Stimulated activated CD4-positive, alpha-beta T cell treated with anti-CD3 and anti-CD28 coated beads, TNF-alpha, amount 100 ng/mL, for 48 hours (primary cell): Measurements from ENCODE around the gene NISCH.

Source experiments
- DNase-seq, 3 donors: peaks; one replicate each; pipeline ENCODE4 v3.0.0-alpha.2; 2020; ENCODE audit warnings: low read depth in 3 of 3

Gene NISCH

GRCh38 chr3:52537165-52537620 is 81.8 kb downstream of the NISCH start:
- no peak for DNase-seq

- no peak for DNase-seq
Observed at GRCh38 chr3:52537726-52538421, 82.5 kb downstream of the NISCH start.

GRCh38 chr3:52539010-52539653 is 83.7 kb downstream of the NISCH start:
- DNase-seq = no peak

- no peak for DNase-seq
Observed at GRCh38 chr3:52541050-52541449, 85.6 kb downstream of the NISCH start.
